HG03097 (cell line): Measurements from ENCODE around the gene TBCE.
"Not testable (repeated sequence)": the region's sequence is repeated elsewhere in the genome, so short reads cannot be mapped to it uniquely, and the experiment has no call there.

Source experiments
- ATAC-seq: cut with Tn5 transposase; IDR thresholded peaks from one replicate; pipeline ENCODE4 v1.9.1; 2021; ENCODE audit not compliant: unreplicated experiment, low FRiP score

TBCE gene

GRCh38 chr1:235343726-235344125, 23.5 kb upstream of the TBCE start:
- ATAC-seq: no peak

- ATAC-seq: no peak
These were observed 15.8 kb upstream of the TBCE start for GRCh38 chr1:235351441-235351840.

- ATAC-seq: no peak
These were observed 15.3 kb upstream of the TBCE start for GRCh38 chr1:235351898-235352297.

GRCh38 chr1:235357485-235358373, 9.5 kb upstream of the TBCE start:
- ATAC-seq: no peak

GRCh38 chr1:235358899-235359298, 8.3 kb upstream of the TBCE start:
- no peak for ATAC-seq

- not testable (repeated sequence) for ATAC-seq
These were observed 3.0 kb upstream of the TBCE start for GRCh38 chr1:235364189-235364588.

- no peak for ATAC-seq
These were observed 941 bp upstream of the TBCE start for GRCh38 chr1:235366286-235366685.

- no peak for ATAC-seq
These were observed 1.2 kb downstream of the TBCE start for GRCh38 chr1:235368428-235368827.

GRCh38 chr1:235369802-235370201, 2.6 kb downstream of the TBCE start:
- no peak for ATAC-seq

GRCh38 chr1:235375919-235376605, 8.8 kb downstream of the TBCE start:
- ATAC-seq: no peak

GRCh38 chr1:235378134-235378735, 11.0 kb downstream of the TBCE start:
- not testable (repeated sequence) for ATAC-seq

- not testable (repeated sequence) for ATAC-seq
These were observed 14.9 kb downstream of the TBCE start for GRCh38 chr1:235381955-235382739.

GRCh38 chr1:235385633-235386032, 18.4 kb downstream of the TBCE start:
- not testable (repeated sequence) for ATAC-seq

GRCh38 chr1:235391874-235392273, 24.6 kb downstream of the TBCE start:
- no peak for ATAC-seq

GRCh38 chr1:235397733-235398132, 30.5 kb downstream of the TBCE start:
- no peak for ATAC-seq

- ATAC-seq: no peak
These were observed 32.4 kb downstream of the TBCE start for GRCh38 chr1:235399661-235400060.

GRCh38 chr1:235401251-235401650, 34.0 kb downstream of the TBCE start:
- no peak for ATAC-seq

- ATAC-seq: no peak
These were observed 35.4 kb downstream of the TBCE start for GRCh38 chr1:235402457-235403200.

GRCh38 chr1:235403593-235403992, 36.4 kb downstream of the TBCE start:
- no peak for ATAC-seq

- no peak for ATAC-seq
These were observed 37.0 kb downstream of the TBCE start for GRCh38 chr1:235404190-235404589.
